ENCODE results near the gene ARHGEF16.

- no peak for TF ChIP-seq FOXP1 (CRISPR knock-in tag; IDR thresholded peaks at IDR 0.05; ENCODE audit: borderline replicate concordance)
- TF ChIP-seq E2F4 (CRISPR knock-in tag; IDR thresholded peaks at IDR 0.05; ENCODE audit: borderline replicate concordance, low read depth) = no peak
These were observed 64.9 kb downstream of the ARHGEF16 start for GRCh38 chr1:3519301-3519885.

All from WTC11 (cell line).